ENCODE measurements around the gene ATP9B. TPM values are rescaled to one million over a fixed set of nuclear protein-coding genes. Genes with fewer than 3 reads are reported as not detected.
A peak's percentile ranks its signal among the peaks of the same experiment; 100 is the strongest.

The ATP9B gene
- total RNA-seq, 1 donor from 2014 or later: 48.6 TPM

DNA sequence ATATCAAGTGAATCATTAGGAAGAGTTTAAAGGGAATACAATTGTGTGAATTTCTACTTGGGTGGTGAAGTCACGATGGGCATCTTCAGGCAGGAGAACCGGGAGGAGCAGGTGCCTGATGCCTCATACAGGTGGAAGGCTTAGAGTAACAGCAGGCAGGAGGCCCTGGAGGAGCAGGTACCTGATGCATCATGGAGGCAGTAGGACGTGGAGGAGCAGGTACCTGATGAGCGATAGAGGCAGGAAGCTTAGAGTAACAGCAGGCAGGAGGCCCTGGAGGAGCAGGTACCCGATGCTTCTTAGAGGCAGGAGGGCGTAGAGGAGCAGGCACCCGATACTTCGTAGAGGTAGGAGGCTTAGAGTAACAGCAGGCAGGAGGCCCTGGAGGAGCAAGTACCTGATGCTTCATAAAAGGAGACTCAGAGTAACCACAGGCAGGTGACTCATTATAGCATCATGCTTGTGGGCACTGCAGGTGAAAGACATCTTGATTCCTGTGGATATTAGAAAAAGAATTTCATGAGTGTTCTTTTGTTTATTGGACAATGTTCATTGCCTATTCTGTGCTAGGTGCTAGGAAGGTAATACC, 133.9 kb downstream of the ATP9B start:
- no peak for ATAC-seq
- intact Hi-C loops (cut with DNase I): no loop called here

DNA sequence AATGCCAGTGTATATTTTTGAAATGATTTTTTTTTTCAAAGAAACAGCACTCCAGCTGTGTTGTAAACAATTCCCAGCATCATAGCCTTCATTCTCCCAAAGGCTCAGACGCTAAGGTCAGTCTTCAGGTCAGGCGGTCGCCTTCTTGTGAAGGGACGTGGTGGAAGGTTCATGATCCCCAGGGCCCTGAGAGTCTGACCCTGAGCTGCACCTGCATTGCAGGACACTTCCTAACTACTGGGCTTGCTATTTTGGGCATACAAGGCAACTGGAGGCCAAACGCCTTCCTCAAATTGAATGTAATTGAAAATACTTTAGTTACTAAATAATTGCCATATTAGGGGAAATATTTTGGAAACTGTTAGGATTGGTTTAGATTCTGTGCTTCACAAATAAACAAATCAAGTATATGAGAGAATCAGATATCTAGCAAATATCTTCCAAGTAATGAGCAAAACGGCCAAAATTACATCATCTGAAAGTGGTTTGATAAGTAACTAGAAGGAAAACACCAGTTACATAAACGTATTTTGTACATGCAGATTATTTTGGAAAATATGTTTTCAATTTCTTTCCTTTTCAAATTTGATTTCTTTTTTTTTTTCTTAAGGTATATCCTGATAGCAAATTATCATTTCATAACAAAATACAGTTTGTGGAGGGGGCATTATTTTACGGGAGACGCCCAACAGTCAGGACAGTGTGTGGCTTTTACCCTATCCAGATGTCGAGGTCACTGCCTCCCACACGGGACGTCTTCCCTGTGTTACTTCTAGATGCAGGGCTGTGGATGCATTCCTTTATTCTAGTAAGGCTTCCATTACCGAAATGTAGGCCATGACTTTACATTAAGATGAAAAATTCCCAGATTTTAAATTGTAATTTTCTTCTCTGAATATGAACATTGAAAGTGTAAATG, 136.0 kb downstream of the ATP9B start:
- ATAC-seq (no peak), DNase-seq (no peak)
- H3K4me3 ChIP-seq: no peak overlapping the region
- H3K9me3 ChIP-seq: no peaks in the 10 kb centered on the region
- TF ChIP-seq, protein P1, sequence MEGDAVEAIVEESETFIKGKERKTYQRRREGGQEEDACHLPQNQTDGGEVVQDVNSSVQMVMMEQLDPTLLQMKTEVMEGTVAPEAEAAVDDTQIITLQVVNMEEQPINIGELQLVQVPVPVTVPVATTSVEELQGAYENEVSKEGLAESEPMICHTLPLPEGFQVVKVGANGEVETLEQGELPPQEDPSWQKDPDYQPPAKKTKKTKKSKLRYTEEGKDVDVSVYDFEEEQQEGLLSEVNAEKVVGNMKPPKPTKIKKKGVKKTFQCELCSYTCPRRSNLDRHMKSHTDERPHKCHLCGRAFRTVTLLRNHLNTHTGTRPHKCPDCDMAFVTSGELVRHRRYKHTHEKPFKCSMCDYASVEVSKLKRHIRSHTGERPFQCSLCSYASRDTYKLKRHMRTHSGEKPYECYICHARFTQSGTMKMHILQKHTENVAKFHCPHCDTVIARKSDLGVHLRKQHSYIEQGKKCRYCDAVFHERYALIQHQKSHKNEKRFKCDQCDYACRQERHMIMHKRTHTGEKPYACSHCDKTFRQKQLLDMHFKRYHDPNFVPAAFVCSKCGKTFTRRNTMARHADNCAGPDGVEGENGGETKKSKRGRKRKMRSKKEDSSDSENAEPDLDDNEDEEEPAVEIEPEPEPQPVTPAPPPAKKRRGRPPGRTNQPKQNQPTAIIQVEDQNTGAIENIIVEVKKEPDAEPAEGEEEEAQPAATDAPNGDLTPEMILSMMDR (IDR thresholded peaks at IDR 0.05): no peak
- H3K36me3 ChIP-seq: peaks cover 13% of the 10 kb centered on the region
- no peak overlapping the region for H3K27ac ChIP-seq
- no peaks in the 10 kb centered on the region for H3K4me1 ChIP-seq
- H3K27me3 ChIP-seq (ENCODE audit: low read depth): no peaks in the 10 kb centered on the region
- intact Hi-C loops (cut with DNase I): no loop called here

More for the DNA sequence above, 133.9 kb downstream of the ATP9B start:
- Histone ChIP-seq H3K4me3 (no peak overlapping the region), H3K27ac (no peak overlapping the region), H3K27me3 (ENCODE audit: low read depth) (no peaks in the 10 kb centered on the region), H3K4me1 (no peaks in the 10 kb centered on the region), H3K36me3 (peaks cover 13% of the 10 kb centered on the region), H3K9me3 (no peaks in the 10 kb centered on the region)
- TF ChIP-seq, protein P1 (IDR thresholded peaks at IDR 0.05): no peak
- DNase-seq: no peak

DNA sequence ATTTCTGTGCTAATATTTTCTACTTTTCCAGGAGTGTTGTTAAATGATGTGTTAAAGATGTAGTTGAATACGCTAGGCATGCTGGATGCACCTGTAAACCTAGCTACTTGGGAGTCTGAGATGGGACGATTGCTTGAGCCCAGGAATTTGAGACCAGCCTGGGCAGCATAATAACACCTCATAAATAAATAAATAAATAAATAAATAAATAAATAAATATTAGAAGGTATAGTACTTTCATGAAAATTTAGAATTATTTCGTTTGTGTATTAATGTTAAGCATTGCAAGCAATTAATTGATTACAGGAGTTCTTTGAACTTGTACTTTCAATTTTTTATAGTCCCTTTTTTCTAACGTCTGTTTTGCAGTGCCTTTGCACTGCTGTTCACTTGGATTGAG, 137.2 kb downstream of the ATP9B start:
- no peak overlapping the region for H3K27ac ChIP-seq
- TF ChIP-seq, protein P1 (IDR thresholded peaks at IDR 0.05): no peak
- H3K4me3 ChIP-seq: no peak overlapping the region
- ATAC-seq (no peak), DNase-seq (no peak)
- no peaks in the 10 kb centered on the region for H3K27me3 ChIP-seq (ENCODE audit: low read depth)
- no peaks in the 10 kb centered on the region for H3K4me1 ChIP-seq
- H3K9me3 ChIP-seq: no peaks in the 10 kb centered on the region
- H3K36me3 ChIP-seq: peaks cover 13% of the 10 kb centered on the region
- intact Hi-C loops (cut with DNase I): no loop called here

DNA sequence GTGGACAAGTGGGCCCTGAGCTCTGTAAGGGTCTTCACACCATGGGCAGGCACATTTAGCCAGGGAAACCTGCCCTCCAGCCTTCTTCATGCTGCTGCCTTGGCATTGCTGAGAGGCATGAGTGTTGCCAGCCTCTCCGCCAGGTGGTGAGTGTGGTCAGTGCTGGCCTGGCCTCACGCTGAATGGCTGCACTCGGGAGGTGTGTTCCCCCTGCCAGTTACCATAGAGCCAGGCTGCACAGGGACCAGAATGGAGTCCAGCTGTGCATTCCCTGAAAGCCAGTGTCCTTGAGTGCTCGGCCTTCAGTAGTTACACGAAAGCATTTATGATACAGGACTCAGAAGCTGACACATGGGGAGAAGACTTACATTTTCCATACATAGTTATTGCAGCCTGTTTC, 139.7 kb downstream of the ATP9B start:
- Histone ChIP-seq H3K27me3 (ENCODE audit: low read depth) (no peaks in the 10 kb centered on the region), H3K4me3 (no peak overlapping the region), H3K27ac (no peak overlapping the region), H3K36me3 (peaks cover 13% of the 10 kb centered on the region), H3K4me1 (no peaks in the 10 kb centered on the region), H3K9me3 (no peaks in the 10 kb centered on the region)
- ATAC-seq (no peak), DNase-seq (no peak)
- TF ChIP-seq, protein P1 (IDR thresholded peaks at IDR 0.05): no peak
- intact Hi-C loops (cut with DNase I): no loop called here

DNA sequence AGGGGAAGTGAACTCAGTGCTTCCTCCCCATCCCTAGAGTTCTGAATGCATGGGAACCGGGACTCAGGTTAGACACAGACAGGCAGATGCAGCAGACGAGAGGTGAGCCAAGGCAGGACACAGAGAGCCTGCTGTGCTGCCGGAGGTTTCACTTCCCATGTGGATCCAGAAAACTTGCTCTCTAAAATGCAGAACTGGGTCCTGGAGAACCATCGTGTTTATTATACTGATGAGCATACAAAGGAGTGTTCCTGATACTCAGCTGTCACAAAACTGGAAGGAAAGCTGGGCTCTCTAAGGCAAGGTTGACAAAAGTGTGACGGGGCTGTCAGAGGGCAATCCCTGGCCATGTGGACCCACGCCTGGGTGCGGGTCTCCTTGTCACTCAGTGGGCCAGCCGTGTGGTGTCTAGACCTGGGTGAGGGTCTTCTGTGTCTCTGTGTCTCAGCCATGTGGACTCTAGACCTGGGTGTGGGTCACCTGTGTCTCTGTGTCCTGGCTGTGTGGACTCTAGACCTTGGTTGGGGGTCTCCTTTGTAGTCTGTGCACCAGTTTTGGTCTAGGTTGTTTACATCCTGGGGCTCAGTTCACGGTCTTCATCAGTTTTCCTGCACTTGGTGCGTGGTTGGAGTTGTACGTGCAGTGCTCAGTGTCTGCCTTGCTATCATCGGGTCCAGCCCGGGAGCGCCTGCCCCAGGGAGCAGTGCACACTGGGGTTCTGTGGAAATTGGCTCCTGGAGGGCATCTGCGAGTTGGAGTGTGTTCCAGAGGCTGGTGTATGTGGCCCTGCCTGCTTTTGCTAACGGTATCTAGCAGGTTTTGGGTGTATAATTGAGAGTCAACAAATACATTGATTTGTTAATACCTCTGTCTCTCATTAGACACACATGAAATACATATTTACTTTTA, 141.1 kb downstream of the ATP9B start:
- intact Hi-C loops (cut with DNase I): no loop called here
- H3K4me3 ChIP-seq: no peak overlapping the region
- H3K9me3 ChIP-seq: no peaks in the 10 kb centered on the region
- ATAC-seq: peak; percentile 23 to 64
- DNase-seq: no peak
- peaks cover 13% of the 10 kb centered on the region for H3K36me3 ChIP-seq
- no peak overlapping the region for H3K27ac ChIP-seq
- TF ChIP-seq, protein P1 (IDR thresholded peaks at IDR 0.05): no peak
- no peaks in the 10 kb centered on the region for H3K27me3 ChIP-seq (ENCODE audit: low read depth)
- no peaks in the 10 kb centered on the region for H3K4me1 ChIP-seq
